HG02840 (cell line): ENCODE data around the gene AGPS.

Experiments
- ATAC-seq: cut with Tn5 transposase; IDR thresholded peaks from one replicate; pipeline ENCODE4 v1.9.1; 2021; ENCODE audit warnings: mild to moderate bottlenecking, moderate library complexity, moderate number of reproducible peaks; ENCODE audit not compliant: unreplicated experiment, low FRiP score

AGPS gene

GRCh38 chr2:177518754-177519153 lies 126.2 kb downstream of the AGPS start:
- ATAC-seq: no peak

GRCh38 chr2:177519534-177520115 lies 127.1 kb downstream of the AGPS start:
- no peak for ATAC-seq

GRCh38 chr2:177520324-177520723 lies 127.8 kb downstream of the AGPS start:
- no peak for ATAC-seq

- no peak for ATAC-seq
These were observed 131.2 kb downstream of the AGPS start for GRCh38 chr2:177523781-177524180.

GRCh38 chr2:177525351-177525924 lies 132.9 kb downstream of the AGPS start:
- no peak for ATAC-seq

GRCh38 chr2:177528351-177528933 lies 135.9 kb downstream of the AGPS start:
- no peak for ATAC-seq

- ATAC-seq: no peak
These were observed 136.6 kb downstream of the AGPS start for GRCh38 chr2:177529166-177529565.

- no peak for ATAC-seq
These were observed 138.0 kb downstream of the AGPS start for GRCh38 chr2:177530561-177530960.

- ATAC-seq: no peak
These were observed 139.1 kb downstream of the AGPS start for GRCh38 chr2:177531706-177532105.

GRCh38 chr2:177532567-177532966 lies 140.0 kb downstream of the AGPS start:
- no peak for ATAC-seq

- no peak for ATAC-seq
These were observed 140.7 kb downstream of the AGPS start for GRCh38 chr2:177533253-177533652.

GRCh38 chr2:177535000-177535399 lies 142.4 kb downstream of the AGPS start:
- ATAC-seq: no peak

GRCh38 chr2:177535958-177536504 lies 143.5 kb downstream of the AGPS start:
- no peak for ATAC-seq

GRCh38 chr2:177537213-177537612 lies 144.6 kb downstream of the AGPS start:
- ATAC-seq: no peak

GRCh38 chr2:177537636-177538035 lies 145.1 kb downstream of the AGPS start:
- no peak for ATAC-seq

GRCh38 chr2:177538323-177538722 lies 145.8 kb downstream of the AGPS start:
- no peak for ATAC-seq

- no peak for ATAC-seq
These were observed 147.7 kb downstream of the AGPS start for GRCh38 chr2:177540283-177540682.

GRCh38 chr2:177541258-177541991 lies 148.9 kb downstream of the AGPS start:
- ATAC-seq: no peak

- no peak for ATAC-seq
These were observed 149.8 kb downstream of the AGPS start for GRCh38 chr2:177542396-177542795.

- no peak for ATAC-seq
These were observed 150.6 kb downstream of the AGPS start for GRCh38 chr2:177543007-177543760.

GRCh38 chr2:177545143-177545542 lies 152.6 kb downstream of the AGPS start:
- ATAC-seq: no peak
